IMR-90 (cell line): ENCODE data around the gene RFTN2. TPM values are rescaled to one million over a fixed set of nuclear protein-coding genes. Genes with fewer than 3 reads are reported as not detected.
A peak's percentile ranks its signal among the peaks of the same experiment; 100 is the strongest.

ENCODE experiments used
- ATAC-seq: fragments of 200-7000 bp; cut with Tn5 transposase; 2 replicates; pipeline ENCODE4 v1.9.1; 2020; ENCODE audit warnings: low read depth, mild to moderate bottlenecking, moderate library complexity
- BruUV-seq: library from RNA; stranded (reverse); fragments of 400-500 nt; replicated peaks from 2 replicates; lab custom pipeline; 2021; lab: Mats Ljungman, UMichigan
- CTCF ChIA-PET: fragments of 300-600 bp; formaldehyde crosslinking; extraction: SDS; loops from one replicate; lab custom pipeline; 2021; ENCODE audit warnings: antibody characterized with exemption; lab: Yijun Ruan, JAX
- POLR2A ChIA-PET: fragments of 300-600 bp; sonication (Branson Sonifier 250); formaldehyde crosslinking; loops from one replicate; lab custom pipeline; 2022; ENCODE audit warnings: antibody characterized with exemption; ENCODE audit not compliant: unreplicated experiment; lab: Charles Lee
- DNase-seq: peaks from one replicate; pipeline ENCODE4 v3.0.0; 2013
- H2AFZ ChIP-seq: replicated peaks from 2 replicates; pipeline ENCODE3; 2013; ENCODE audit warnings: low read length, mild to moderate bottlenecking; ENCODE audit not compliant: poor library complexity
- H2AK5ac ChIP-seq: 2 replicates; pipeline ENCODE4 v1.6.1; 2013; ENCODE audit warnings: low read depth, low read length, inconsistent platforms
- H2AK9ac ChIP-seq: replicated peaks from 2 replicates; pipeline ENCODE3; 2013; ENCODE audit warnings: mild to moderate bottlenecking, low read depth, low read length, moderate library complexity; ENCODE audit not compliant: poor library complexity
- H2BK120ac ChIP-seq: 2 replicates; pipeline ENCODE4 v1.6.1; 2013; ENCODE audit warnings: low read depth, low read length, inconsistent platforms
- H2BK15ac ChIP-seq: 3 replicates; pipeline ENCODE4 v1.6.1; 2013; ENCODE audit warnings: low read depth, low read length, inconsistent platforms
- H2BK20ac ChIP-seq: 2 replicates; pipeline ENCODE4 v1.6.1; 2013; ENCODE audit warnings: low read depth, mild to moderate bottlenecking, inconsistent platforms, low read length, moderate library complexity
- H2BK5ac ChIP-seq: 2 replicates; pipeline ENCODE4 v1.6.1; 2013; ENCODE audit warnings: mild to moderate bottlenecking, low read depth, low read length, inconsistent platforms; ENCODE audit not compliant: poor library complexity, severe bottlenecking
- H3K14ac ChIP-seq: replicated peaks from 2 replicates; pipeline ENCODE4 v1.6.1; 2013; ENCODE audit warnings: low read depth, low read length, inconsistent platforms
- H3K18ac ChIP-seq: 2 replicates; pipeline ENCODE4 v1.6.1; 2013; ENCODE audit warnings: low read depth, low read length, control low read depth
- H3K23ac ChIP-seq: 2 replicates; pipeline ENCODE4 v1.6.1; 2013; ENCODE audit warnings: low read depth, low read length, inconsistent platforms
- H3K27ac ChIP-seq: 2 replicates; pipeline ENCODE4 v1.5.1; 2013; ENCODE audit warnings: mild to moderate bottlenecking, control low read depth, low read length; ENCODE audit not compliant: insufficient read depth
- H3K27me3 ChIP-seq: 2 replicates; pipeline ENCODE4 v1.6.1; 2013; ENCODE audit warnings: low read length; ENCODE audit not compliant: control insufficient read depth, insufficient read depth
- H3K36me3 ChIP-seq: 2 replicates; pipeline ENCODE4 v1.6.1; 2013; ENCODE audit warnings: low read length, mixed read lengths; ENCODE audit not compliant: control insufficient read depth, insufficient read depth
- H3K4ac ChIP-seq: 2 replicates; pipeline ENCODE4 v1.6.1; 2013; ENCODE audit warnings: low read depth, low read length, inconsistent platforms
- H3K4me1 ChIP-seq: 2 replicates; pipeline ENCODE4 v1.6.1; 2013; ENCODE audit warnings: low read length, mixed read lengths; ENCODE audit not compliant: control insufficient read depth, insufficient read depth
- H3K4me2 ChIP-seq: 2 replicates; pipeline ENCODE4 v1.6.1; 2013; ENCODE audit warnings: low read depth, mild to moderate bottlenecking, control low read depth, low read length, moderate library complexity
- H3K4me3 ChIP-seq: 2 replicates; pipeline ENCODE4 v1.5.1; 2013; ENCODE audit warnings: low read depth, mild to moderate bottlenecking, control low read depth, low read length, moderate library complexity; ENCODE audit not compliant: insufficient read depth
- H3K56ac ChIP-seq: 2 replicates; pipeline ENCODE4 v1.6.1; 2013; ENCODE audit warnings: low read length, inconsistent platforms; ENCODE audit not compliant: insufficient read depth; ENCODE audit errors: extremely low read depth
- H3K79me1 ChIP-seq, 2 experiments: 2 replicates each; pipeline ENCODE4 v1.6.1; 2013; ENCODE audit warnings: low read length in 2 of 2, inconsistent platforms in 1 of 2, low read depth in 1 of 2
- H3K9ac ChIP-seq: 2 replicates; pipeline ENCODE4 v1.6.1; 2013; ENCODE audit warnings: low read depth, low read length, control low read depth
- H3K9me1 ChIP-seq: 2 replicates; pipeline ENCODE4 v1.6.1; 2013; ENCODE audit warnings: low read length, inconsistent platforms; ENCODE audit not compliant: insufficient read depth
- H3K9me3 ChIP-seq: 2 replicates; pipeline ENCODE4 v1.6.1; 2013; ENCODE audit warnings: low read length; ENCODE audit not compliant: control insufficient read depth, insufficient read depth
- H4K20me1 ChIP-seq: 2 replicates; pipeline ENCODE4 v1.6.1; 2013; ENCODE audit warnings: low read length, inconsistent platforms; ENCODE audit not compliant: insufficient read depth
- H4K5ac ChIP-seq: 2 replicates; pipeline ENCODE4 v1.6.1; 2013; ENCODE audit warnings: mild to moderate bottlenecking, low read depth, low read length, control low read depth
- H4K8ac ChIP-seq, 2 experiments: 2 replicates each; pipeline ENCODE4 v1.6.1; 2013; ENCODE audit warnings: low read depth in 2 of 2, low read length in 2 of 2, control low read depth in 1 of 2, inconsistent platforms in 1 of 2
- H4K91ac ChIP-seq: 2 replicates; pipeline ENCODE4 v1.6.1; 2013; ENCODE audit warnings: low read depth, low read length, inconsistent platforms; ENCODE audit not compliant: insufficient read depth
- BHLHE40 ChIP-seq: fragments of 150-350 bp; IDR thresholded peaks from 2 replicates; pipeline ENCODE4 v1.6.1; 2016; ENCODE audit warnings: mild to moderate bottlenecking, low read depth, low read length
- CEBPB ChIP-seq: IDR thresholded peaks from 2 replicates; pipeline ENCODE4 v1.6.1; 2012; ENCODE audit warnings: low read depth, low read length, improper control_type of control experiment
- CHD1 ChIP-seq: IDR thresholded peaks from 2 replicates; pipeline ENCODE4 v1.6.1; 2012; ENCODE audit warnings: low read depth, low read length, improper control_type of control experiment
- FOS ChIP-seq: fragments of 150-350 bp; IDR thresholded peaks from 2 replicates; pipeline ENCODE4 v1.6.1; 2016; ENCODE audit warnings: low read depth, low read length
- MAFK ChIP-seq: IDR thresholded peaks from 2 replicates; pipeline ENCODE4 v1.6.1; 2012; ENCODE audit warnings: low read depth, low read length, improper control_type of control experiment
- MAZ ChIP-seq: IDR thresholded peaks from 2 replicates; pipeline ENCODE4 v1.6.1; 2012; ENCODE audit warnings: low read depth, mild to moderate bottlenecking, low read length, improper control_type of control experiment, moderate library complexity, borderline replicate concordance
- MXI1 ChIP-seq: IDR thresholded peaks from 2 replicates; pipeline ENCODE4 v1.6.1; 2012; ENCODE audit warnings: low read depth, mild to moderate bottlenecking, low read length, moderate library complexity, borderline replicate concordance
- NFE2L2 ChIP-seq: fragments of 150-350 bp; IDR thresholded peaks from 2 replicates; pipeline ENCODE4 v1.6.1; 2016; ENCODE audit warnings: low read depth, mild to moderate bottlenecking, low read length
- POLR2A ChIP-seq: IDR thresholded peaks from 2 replicates; pipeline ENCODE4 v1.6.1; 2012; ENCODE audit warnings: mild to moderate bottlenecking, low read depth, low read length
- RAD21 ChIP-seq: IDR thresholded peaks from 2 replicates; pipeline ENCODE4 v1.6.1; 2012; ENCODE audit warnings: low read length, improper control_type of control experiment
- RFX5 ChIP-seq: IDR thresholded peaks from 2 replicates; pipeline ENCODE4 v1.8.0; 2012; ENCODE audit warnings: low read depth, mild to moderate bottlenecking, low read length, moderate library complexity
- WGBS, 2 experiments: methylation state at CpG; one replicate each; pipeline versions ENCODE4 v1.1.5 to v1.1.7; 2013; ENCODE audit warnings: missing lambda C conversion rate in 2 of 2; ENCODE audit not compliant: insufficient read length in 1 of 2; ENCODE audit errors: extremely low coverage in 2 of 2; 5-methylcytosine and 5-hydroxymethylcytosine counted together
- dilution Hi-C: fragments of 300-500 bp; cut with HindIII; formaldehyde crosslinking; loops from one replicate; pipeline ENCODE4 v1.14.3; 2018; ENCODE audit warnings: low sequenced_read_pairs; ENCODE audit not compliant: unreplicated experiment
- in situ Hi-C: fragments of 300-500 bp; cut with MboI; formaldehyde crosslinking; loops from 3 replicates; pipeline ENCODE4 v1.14.3; 2019; ENCODE audit warnings: low sequenced_read_pairs, inconsistent platforms, mixed read lengths
- intact Hi-C: fragments of 100-400 bp; cut with micrococcal nuclease; formaldehyde crosslinking; loops from 2 replicates; pipeline ENCODE4 v1.10.0; 2022
- polyA plus RNA-seq, 3 experiments: library from polyadenylated mRNA; depleted of rRNA; stranded (reverse); fragments of >200 nt; gene quantifications; 2 replicates each; pipeline ENCODE4 v1.2.3, GENCODE V29; 2012; ENCODE audit warnings: low replicate concordance in 1 of 3
- total RNA-seq: library from RNA; depleted of rRNA; stranded (reverse); fragments of >200 nt; gene quantifications from 2 replicates; pipeline ENCODE4 v1.2.3, GENCODE V29; 2012
- TF ChIP-seq, protein P1 (sequence below): fragments of 150-350 bp; IDR thresholded peaks from 2 replicates; pipeline ENCODE4 v1.6.1; 2017; ENCODE audit warnings: mild to moderate bottlenecking, antibody characterized with exemption, low read length, low read depth
- TF ChIP-seq, protein P2 (sequence below): conservative IDR thresholded peaks from 2 replicates; pipeline ENCODE4 v1.5.1; 2012; ENCODE audit warnings: mild to moderate bottlenecking, low read depth, low read length, improper control_type of control experiment

Gene RFTN2
- total and polyA plus RNA-seq, 2 of the 4 experiments (the other 2 are of a cell fraction): 0.44 to 2.3 TPM

GRCh38 chr2:197675711-197676188 is 363 bp upstream of the RFTN2 start:
- H3K9me3 ChIP-seq: no peaks in the 10 kb centered on the region
- BruUV-seq: no TSS peak
- peak overlapping the region; percentile 79 for H2AFZ ChIP-seq
- H3K14ac ChIP-seq: peak overlapping the region; percentile 30
- peak overlapping the region; percentile 74 for H3K18ac ChIP-seq
- H3K27me3 ChIP-seq: no peaks in the 10 kb centered on the region
- peak overlapping the region; percentile 25; the same call in 2 of the 3 replicates for H2BK15ac ChIP-seq
- peak overlapping the region; percentile 68 to 70; a peak in 2 of 4 replicates for H4K8ac ChIP-seq
- H3K56ac ChIP-seq: peak overlapping the region; percentile 74
- no peak overlapping the region for H2AK9ac ChIP-seq
- dilution Hi-C loops (no loop called here), in situ Hi-C loops (no loop called here), intact Hi-C loops (loop anchor here (2.0 kb wide), 1 partner anchor 27 kb away; no protein-coding TSS in a partner anchor)
- H2BK5ac ChIP-seq: peak overlapping the region; percentile 44
- H4K91ac ChIP-seq: peak overlapping the region; percentile 26
- POLR2A ChIA-PET: interaction anchor here (0.7 to 0.8 kb wide), 2 partner anchors 26 to 800 kb away, joined by 3 to 21 read pairs; no protein-coding TSS in a partner anchor
- H2AK5ac ChIP-seq: no peak overlapping the region
- H4K5ac ChIP-seq: peak overlapping the region; percentile 96
- peak overlapping the region; percentile 51; the same call in 1 of the 2 replicates for H2BK20ac ChIP-seq
- peak overlapping the region; percentile 99 for H3K4me2 ChIP-seq
- peak overlapping the region; percentile 69 for H2BK120ac ChIP-seq
- peaks cover 0 to 8% of the 10 kb centered on the region in 2 experiments; a peak in 1 of 4 replicates for H3K79me1 ChIP-seq
- peak overlapping the region; percentile 28 for H3K4ac ChIP-seq
- CTCF ChIA-PET: interaction anchor here (0.6 kb wide), 1 partner anchor 102 kb away, joined by 3 read pairs; no protein-coding TSS in a partner anchor
- no peaks in the 10 kb centered on the region for H4K20me1 ChIP-seq
- peak; percentile 69 for ATAC-seq
- peaks cover 4% of the 10 kb centered on the region; the same call in 1 of the 2 replicates for H3K9me1 ChIP-seq
- no peak for TF ChIP-seq NFE2L2
- TF ChIP-seq, protein P1, sequence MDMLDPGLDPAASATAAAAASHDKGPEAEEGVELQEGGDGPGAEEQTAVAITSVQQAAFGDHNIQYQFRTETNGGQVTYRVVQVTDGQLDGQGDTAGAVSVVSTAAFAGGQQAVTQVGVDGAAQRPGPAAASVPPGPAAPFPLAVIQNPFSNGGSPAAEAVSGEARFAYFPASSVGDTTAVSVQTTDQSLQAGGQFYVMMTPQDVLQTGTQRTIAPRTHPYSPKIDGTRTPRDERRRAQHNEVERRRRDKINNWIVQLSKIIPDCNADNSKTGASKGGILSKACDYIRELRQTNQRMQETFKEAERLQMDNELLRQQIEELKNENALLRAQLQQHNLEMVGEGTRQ: no peak
- TF ChIP-seq POLR2A: no peak
- no peak for TF ChIP-seq FOS
- no peak for TF ChIP-seq RFX5
- no peak for TF ChIP-seq CHD1
- TF ChIP-seq MXI1: no peak
- TF ChIP-seq MAZ: no peak
- no peak for TF ChIP-seq RAD21
- TF ChIP-seq, protein P2, sequence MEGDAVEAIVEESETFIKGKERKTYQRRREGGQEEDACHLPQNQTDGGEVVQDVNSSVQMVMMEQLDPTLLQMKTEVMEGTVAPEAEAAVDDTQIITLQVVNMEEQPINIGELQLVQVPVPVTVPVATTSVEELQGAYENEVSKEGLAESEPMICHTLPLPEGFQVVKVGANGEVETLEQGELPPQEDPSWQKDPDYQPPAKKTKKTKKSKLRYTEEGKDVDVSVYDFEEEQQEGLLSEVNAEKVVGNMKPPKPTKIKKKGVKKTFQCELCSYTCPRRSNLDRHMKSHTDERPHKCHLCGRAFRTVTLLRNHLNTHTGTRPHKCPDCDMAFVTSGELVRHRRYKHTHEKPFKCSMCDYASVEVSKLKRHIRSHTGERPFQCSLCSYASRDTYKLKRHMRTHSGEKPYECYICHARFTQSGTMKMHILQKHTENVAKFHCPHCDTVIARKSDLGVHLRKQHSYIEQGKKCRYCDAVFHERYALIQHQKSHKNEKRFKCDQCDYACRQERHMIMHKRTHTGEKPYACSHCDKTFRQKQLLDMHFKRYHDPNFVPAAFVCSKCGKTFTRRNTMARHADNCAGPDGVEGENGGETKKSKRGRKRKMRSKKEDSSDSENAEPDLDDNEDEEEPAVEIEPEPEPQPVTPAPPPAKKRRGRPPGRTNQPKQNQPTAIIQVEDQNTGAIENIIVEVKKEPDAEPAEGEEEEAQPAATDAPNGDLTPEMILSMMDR: no peak
- TF ChIP-seq BHLHE40: no peak
- no peak for TF ChIP-seq CEBPB
- no peak for TF ChIP-seq MAFK
- H3K36me3 ChIP-seq: no peaks in the 10 kb centered on the region
- peak overlapping the region; percentile 100 for H3K27ac ChIP-seq
- peaks cover 2% of the 10 kb centered on the region; the same call in 1 of the 2 replicates for H3K4me1 ChIP-seq
- DNase-seq: peak; percentile 76
- peak overlapping the region; percentile 53 for H3K4me3 ChIP-seq
- WGBS, 2 experiments: no CpG with 5 or more reads among the region's 6 CpGs
- H3K9ac ChIP-seq: peak overlapping the region; percentile 86
- H3K23ac ChIP-seq: peak overlapping the region; percentile 50; the same call in 1 of the 2 replicates
